ENCODE data around the gene TUBGCP3.

Gene TUBGCP3

DNA sequence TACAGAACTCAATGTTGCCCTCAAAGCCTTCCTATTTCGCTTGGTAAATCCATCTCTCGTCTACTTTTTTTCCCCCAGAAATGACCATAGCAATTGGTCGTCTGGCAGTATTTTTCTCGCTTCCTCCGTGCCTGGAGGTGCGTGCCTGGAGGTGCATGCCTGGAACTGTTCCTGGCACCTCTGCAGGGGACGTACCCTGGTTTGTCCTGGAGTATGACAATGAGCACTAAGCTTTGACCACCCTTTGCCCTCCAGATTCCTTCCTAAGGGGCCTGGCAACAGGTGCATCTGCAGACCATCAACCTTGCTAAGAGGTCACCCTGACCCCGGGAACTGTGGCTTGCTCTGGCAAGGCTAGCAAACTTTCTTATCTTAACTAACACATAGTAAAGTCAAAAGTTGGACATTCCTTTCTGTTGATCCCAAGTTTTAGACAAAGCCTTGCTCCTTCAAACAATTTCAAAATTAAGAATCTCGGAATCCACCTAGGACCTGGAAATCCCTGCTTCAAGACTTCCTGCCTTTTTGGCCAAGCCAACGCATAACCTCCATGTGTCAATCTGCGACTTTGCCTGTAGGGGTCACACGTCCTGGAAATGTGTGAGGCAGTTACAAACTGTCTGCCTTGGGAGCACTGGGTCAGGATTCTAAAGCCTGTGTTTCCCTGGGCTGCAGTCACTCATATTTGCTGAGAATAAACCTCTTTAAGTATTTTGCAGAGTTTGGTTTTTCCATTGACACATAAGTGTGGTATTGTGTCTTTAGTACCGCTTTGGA, 28.8 kb upstream of the TUBGCP3 start:
- TF ChIP-seq, protein P1, sequence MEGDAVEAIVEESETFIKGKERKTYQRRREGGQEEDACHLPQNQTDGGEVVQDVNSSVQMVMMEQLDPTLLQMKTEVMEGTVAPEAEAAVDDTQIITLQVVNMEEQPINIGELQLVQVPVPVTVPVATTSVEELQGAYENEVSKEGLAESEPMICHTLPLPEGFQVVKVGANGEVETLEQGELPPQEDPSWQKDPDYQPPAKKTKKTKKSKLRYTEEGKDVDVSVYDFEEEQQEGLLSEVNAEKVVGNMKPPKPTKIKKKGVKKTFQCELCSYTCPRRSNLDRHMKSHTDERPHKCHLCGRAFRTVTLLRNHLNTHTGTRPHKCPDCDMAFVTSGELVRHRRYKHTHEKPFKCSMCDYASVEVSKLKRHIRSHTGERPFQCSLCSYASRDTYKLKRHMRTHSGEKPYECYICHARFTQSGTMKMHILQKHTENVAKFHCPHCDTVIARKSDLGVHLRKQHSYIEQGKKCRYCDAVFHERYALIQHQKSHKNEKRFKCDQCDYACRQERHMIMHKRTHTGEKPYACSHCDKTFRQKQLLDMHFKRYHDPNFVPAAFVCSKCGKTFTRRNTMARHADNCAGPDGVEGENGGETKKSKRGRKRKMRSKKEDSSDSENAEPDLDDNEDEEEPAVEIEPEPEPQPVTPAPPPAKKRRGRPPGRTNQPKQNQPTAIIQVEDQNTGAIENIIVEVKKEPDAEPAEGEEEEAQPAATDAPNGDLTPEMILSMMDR (IDR thresholded peaks at IDR 0.05; ENCODE audit: insufficient read depth, low read depth, low read length, missing control alignments) = peak; percentile 66
- DNase-seq (ENCODE audit: low read depth) = peak; percentile 55
- no peak overlapping the region for H3K4me3 ChIP-seq (ENCODE audit: low read depth, low read length)

DNA sequence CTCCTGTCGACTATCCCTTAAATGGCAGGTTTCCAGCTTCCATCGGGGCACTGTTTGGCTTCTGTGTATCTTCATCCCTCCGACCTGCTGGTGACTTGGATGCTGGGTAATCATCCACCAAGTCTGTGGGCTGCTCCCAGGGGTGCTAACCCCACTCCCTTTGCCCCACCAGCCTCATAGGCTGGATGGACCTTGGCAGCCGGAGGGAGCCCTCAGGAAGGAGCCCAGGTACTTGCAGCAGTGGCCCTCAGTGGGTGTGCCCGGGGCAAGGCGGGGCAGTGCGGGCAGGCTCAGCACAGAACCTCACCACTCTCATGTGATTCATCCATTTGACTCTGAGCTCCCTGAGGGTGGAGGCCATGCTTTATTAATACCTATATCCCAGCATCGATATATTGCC, 27.4 kb upstream of the TUBGCP3 start:
- H3K4me3 ChIP-seq (ENCODE audit: low read depth, low read length) = no peak overlapping the region
- no peak for DNase-seq (ENCODE audit: low read depth)
- TF ChIP-seq, protein P1 (IDR thresholded peaks at IDR 0.05; ENCODE audit: insufficient read depth, low read depth, low read length, missing control alignments) = no peak

GRCh38 chr13:112614835-112615234, 26.9 kb upstream of the TUBGCP3 start:
- DNase-seq (ENCODE audit: low read depth) = no peak
- TF ChIP-seq, protein P1 (IDR thresholded peaks at IDR 0.05; ENCODE audit: insufficient read depth, low read depth, low read length, missing control alignments) = no peak
- H3K4me3 ChIP-seq (ENCODE audit: low read depth, low read length) = no peak overlapping the region

GRCh38 chr13:112608212-112608611, 20.3 kb upstream of the TUBGCP3 start:
- DNase-seq (ENCODE audit: low read depth) = no peak
- H3K4me3 ChIP-seq (ENCODE audit: low read depth, low read length) = no peak overlapping the region
- TF ChIP-seq, protein P1 (IDR thresholded peaks at IDR 0.05; ENCODE audit: insufficient read depth, low read depth, low read length, missing control alignments) = no peak

GRCh38 chr13:112606109-112607001, 18.4 kb upstream of the TUBGCP3 start:
- peak overlapping the region; percentile 62 for H3K4me3 ChIP-seq (ENCODE audit: low read depth, low read length)
- TF ChIP-seq, protein P1 (IDR thresholded peaks at IDR 0.05; ENCODE audit: insufficient read depth, low read depth, low read length, missing control alignments) = peak; percentile 82
- DNase-seq (ENCODE audit: low read depth) = peak; percentile 89

- TF ChIP-seq, protein P1 (IDR thresholded peaks at IDR 0.05; ENCODE audit: insufficient read depth, low read depth, low read length, missing control alignments) = no peak
- H3K4me3 ChIP-seq (ENCODE audit: low read depth, low read length) = no peak overlapping the region; the same call in 1 of the 2 replicates
These were observed 17.6 kb upstream of the TUBGCP3 start for GRCh38 chr13:112605531-112605990.

More at GRCh38 chr13:112605531-112605990, 17.6 kb upstream of the TUBGCP3 start:
- no peak for DNase-seq (ENCODE audit: low read depth)
